Measurements from ENCODE around the gene DEDD.
"Not testable (repeated sequence)": the region's sequence is repeated elsewhere in the genome, so short reads cannot be mapped to it uniquely, and the experiment has no call there.

DEDD gene

DNA sequence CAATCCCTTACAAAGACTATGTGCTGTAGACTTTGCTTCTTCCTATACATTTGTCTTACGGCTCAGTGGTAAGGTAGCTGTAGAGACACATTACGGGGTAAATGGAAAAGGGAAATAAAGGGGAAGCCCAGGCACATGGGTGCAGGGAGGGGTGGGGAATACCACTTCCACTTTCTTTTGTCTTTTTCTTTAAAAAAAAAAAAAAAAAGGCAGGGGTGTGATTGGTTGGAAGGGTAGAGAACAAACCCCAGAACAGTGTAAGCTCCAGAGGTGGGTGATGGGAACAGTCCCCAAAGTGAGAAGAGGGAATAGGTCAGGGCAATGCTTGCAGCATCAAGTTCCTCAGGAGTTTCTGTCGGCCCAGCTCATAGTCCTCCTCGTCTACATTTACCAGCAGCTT, 10.6 kb downstream of the DEDD start:
- no peak for DNase-seq

- no peak for DNase-seq
Observed at GRCh38 chr1:161121042-161121650, 11.3 kb downstream of the DEDD start.

DNA sequence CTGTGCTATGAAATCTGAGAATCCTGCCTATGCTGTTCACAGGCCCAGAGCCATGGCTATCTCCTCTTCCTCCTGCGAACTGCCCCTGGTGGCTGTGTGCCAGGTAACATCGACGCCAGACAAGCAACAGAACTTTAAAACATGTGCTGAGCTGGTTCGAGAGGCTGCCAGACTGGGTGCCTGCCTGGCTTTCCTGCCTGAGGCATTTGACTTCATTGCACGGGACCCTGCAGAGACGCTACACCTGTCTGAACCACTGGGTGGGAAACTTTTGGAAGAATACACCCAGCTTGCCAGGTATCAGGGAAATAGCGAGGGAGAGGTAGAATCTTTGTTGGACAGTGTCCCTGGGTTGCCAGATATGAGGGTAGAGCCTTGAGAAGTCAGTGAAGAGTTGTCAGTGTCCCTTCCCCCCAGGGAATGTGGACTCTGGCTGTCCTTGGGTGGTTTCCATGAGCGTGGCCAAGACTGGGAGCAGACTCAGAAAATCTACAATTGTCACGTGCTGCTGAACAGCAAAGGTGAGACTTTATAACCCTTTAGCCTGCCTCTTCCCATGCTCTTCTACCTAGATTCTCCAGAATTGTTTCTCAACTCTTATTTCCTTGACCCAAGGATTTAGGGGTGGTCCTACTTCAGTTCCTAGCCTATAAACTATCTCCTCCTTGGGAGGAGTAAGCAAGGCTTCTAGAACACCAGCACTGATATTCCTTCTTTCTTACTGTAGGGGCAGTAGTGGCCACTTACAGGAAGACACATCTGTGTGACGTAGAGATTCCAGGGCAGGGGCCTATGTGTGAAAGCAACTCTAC, 13.2 kb downstream of the DEDD start:
- no peak for DNase-seq

DNA sequence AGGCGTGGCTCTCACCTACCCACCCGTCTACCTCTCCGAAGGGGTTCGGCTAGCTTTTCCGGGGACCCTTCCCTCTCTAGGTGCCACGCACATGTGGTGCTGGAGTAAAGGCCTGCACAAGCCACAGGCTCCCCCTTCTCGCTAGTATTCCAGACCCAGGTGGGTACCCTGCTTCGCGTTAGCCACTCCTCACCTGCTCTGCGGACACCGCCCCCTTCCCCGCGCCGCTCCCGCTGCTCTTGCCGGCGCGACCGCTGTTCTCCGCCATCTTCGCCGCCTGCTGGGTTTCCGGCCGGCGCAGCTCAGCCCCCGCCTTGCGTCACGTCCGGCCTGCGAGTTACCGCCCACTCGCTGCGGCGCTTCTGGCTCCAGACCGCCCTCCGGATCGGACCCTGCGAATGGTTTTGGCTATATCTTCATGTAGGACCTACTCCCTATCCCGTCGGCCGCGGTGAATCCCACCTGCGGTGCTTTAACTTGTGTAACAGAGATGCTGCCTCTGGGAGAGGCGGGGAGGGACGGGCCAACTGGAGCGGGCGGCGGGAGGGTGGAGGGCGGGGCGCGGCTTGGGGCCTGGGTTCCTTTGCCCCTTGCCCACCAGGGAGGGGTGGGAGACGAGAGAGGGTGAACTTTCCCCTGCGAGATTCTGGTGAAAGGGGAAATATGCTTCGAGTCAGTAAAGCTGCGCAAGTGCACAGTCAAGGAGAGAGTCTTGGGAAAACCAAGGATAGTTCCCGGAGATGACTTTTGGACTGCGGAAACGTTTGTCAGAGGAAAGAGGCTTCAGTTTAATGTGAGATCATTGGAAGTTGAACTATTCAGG, 14.5 kb downstream of the DEDD start, which contains the start of the genes NIT1 and PFDN2:
Gene NIT1 (plus strand): TSS at position 347 of the 823 bp plus-strand sequence. CDS start 72 bp downstream, at position 419.
Gene PFDN2 (minus strand): TSS at position 279 of the 823 bp plus-strand sequence. CDS start 11 bp downstream, at position 268.
- peak; percentile 6 for DNase-seq

DNA sequence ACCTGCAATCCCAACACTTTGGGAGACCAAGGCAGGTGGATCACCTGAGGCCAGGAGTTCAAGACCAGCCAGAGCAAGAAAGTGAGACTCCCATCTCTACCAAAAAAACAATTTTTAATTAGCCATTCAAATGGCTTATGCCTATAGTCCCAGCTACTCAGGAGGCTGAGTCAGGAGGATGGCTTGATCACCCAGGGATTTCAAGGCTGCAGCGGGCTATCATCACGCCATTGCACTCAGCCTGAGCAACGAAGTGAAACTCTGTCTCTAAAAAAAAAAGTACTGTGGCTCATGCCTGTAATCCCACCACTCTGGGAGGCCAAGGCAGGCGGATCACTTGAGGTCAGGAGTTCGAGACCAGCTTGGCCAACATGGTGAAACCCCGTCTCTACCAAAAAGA, 16.5 kb downstream of the DEDD start:
- DNase-seq, result not testable (repeated sequence)

DNA sequence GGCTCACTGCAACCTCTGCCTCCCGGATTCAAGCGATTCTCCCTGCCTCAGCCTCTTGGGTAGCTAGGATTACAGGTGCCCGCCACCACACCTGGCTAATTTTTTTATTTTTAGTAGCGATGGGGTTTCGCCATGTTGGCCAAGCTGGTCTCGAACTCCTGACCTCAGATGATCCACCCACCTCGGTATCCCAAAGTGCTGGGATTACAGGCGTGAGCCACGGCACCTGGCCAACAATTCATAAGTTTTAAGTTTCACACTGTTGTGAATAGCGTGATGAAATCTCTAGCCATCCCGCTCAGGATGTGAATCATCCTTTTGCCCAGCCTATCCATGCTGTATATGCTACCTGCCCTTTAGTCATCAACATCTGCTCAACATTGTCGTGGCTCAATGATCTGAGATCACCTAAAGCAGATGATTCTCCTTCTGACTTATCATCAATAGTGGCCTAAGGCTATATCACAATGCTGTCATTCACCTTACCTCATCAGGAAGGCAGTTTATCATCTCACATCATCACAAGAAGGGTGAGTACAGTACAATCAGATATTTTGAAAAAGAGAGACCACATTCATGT, 17.2 kb downstream of the DEDD start:
- no peak for DNase-seq

DNA sequence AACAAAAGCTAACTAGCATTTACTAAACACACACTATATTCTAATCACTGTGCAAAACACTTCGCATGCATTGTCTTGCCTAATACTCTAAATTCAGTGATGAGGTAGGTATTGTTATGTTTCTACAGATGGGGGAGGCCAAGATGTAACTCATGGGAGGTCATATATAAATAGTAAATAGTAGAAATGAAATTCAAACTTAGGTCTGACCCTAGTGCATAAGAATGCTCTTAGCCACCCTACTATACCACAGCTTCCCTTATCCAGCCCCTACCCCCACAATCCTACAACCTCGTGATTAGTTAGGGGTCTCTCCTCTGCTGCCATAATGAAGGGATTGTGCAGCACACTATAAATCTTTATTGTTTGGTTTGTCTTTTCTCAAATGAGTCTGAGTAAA, 17.9 kb downstream of the DEDD start:
- DNase-seq, result no peak

- no peak for DNase-seq
Observed at GRCh38 chr1:161113915-161114314, 18.6 kb downstream of the DEDD start.

- no peak for DNase-seq
Observed at GRCh38 chr1:161111527-161111926, 20.9 kb downstream of the DEDD start.

DNA sequence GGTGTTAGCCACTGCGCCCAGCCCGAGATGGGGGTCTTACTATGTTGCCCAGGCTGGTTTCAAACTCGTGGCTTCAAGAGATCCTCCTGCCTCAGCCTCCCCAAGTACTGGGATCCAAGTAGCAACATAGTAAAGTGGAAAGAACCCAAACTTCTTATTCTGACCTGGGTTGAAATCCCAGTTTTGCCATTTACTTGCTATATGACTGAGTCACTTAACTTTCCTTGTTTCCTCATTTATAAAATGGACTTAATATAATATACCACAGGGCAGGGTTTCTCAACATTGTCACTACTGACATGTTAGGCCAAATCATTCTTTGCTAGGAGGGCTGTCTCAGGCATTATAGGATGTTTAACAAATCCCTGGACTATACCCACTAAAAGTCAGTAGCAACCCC, 21.4 kb downstream of the DEDD start:
- no peak for DNase-seq

DNA sequence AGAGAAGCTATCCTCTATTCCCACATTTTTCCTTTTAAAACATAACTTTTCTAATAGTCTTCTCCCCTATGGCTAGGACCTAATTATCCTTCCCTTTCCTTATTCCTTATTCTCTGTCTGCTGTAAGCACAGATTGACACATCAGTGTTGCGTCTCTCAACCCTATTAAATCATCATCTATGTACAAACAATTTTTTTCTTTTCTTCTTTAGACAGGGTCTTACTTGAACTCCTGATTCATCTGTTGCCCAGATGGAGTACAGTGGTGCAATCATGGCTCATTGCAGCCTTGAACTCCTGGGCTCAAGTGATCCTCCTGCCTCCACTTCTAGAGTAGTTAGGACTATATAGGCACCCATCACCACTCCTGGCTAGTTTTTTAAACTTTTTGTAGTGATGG, 26.0 kb downstream of the DEDD start:
- no peak for DNase-seq

DNA sequence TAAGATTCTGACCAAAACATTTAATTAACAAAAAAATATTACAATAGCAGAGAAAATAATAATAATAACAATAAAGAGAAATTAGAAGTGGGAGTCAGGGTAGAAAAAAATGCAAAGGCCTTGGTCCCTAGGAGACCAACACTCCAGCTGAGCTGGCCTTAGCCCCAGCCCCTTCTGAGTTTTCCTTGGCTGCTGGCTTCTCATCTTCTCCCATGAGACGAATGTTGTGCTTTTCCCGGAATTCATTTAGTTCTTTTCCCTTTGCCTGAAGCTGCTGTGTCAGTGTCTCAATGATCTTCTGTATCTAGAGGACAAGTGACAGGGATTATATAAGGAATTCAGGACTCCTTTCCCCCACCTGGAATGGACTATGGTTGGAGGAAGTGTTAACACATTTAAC, 31.9 kb downstream of the DEDD start:
- no peak for DNase-seq

GRCh38 chr1:161099090-161099802, 33.2 kb downstream of the DEDD start:
- no peak for DNase-seq

- peak; percentile 75 for DNase-seq
Observed at GRCh38 chr1:161098210-161099068, 34.0 kb downstream of the DEDD start, which contains the start of gene KLHDC9. KLHDC9 (plus strand) TSS chr1:161098361; CDS start chr1:161098536, 175 bp downstream.

- no peak for DNase-seq
Observed at GRCh38 chr1:161096530-161096929, 35.9 kb downstream of the DEDD start.

DNA sequence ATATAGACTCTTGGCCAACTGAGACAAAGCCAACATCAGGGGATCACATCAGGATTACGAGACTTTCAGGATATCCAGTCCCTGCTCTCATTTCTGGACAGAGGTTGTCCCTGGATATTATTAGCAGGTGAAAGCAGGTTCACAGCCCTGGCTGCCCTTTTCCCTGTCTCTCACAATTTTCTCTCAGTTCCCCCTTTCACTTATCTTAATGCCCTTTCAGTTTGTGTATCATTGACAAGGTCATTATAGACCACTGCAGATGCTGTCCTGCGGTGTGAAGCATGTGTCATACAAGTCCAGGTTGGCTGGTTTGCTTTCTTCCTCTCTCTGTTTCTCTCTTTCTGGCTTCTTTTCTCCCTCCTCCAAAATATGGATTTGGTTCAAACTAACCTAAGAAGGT, 36.5 kb downstream of the DEDD start:
- no peak for DNase-seq

DNA sequence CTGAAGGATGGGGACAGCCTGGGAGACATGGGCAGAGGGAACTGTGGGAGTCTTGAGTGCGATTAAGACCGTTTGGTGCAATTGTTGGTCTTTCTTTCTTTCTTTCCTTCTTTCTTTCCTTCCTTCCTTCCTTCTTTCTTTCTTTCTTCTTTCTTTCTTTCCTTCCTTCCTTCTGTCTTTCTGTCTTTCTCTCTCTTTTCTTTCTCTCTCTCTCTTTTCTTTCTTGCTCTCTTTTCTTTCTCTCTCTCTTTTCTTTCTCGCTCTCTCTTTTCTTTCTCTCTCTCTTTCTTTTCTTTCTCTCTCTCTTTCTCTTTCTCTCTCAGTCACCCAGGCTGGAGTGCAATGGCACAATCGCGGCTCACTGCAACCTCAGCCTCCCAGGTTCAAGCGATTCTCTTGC, 37.2 kb downstream of the DEDD start:
- no peak for DNase-seq

GRCh38 chr1:161094481-161094880, 38.0 kb downstream of the DEDD start:
- DNase-seq, result no peak

DNA sequence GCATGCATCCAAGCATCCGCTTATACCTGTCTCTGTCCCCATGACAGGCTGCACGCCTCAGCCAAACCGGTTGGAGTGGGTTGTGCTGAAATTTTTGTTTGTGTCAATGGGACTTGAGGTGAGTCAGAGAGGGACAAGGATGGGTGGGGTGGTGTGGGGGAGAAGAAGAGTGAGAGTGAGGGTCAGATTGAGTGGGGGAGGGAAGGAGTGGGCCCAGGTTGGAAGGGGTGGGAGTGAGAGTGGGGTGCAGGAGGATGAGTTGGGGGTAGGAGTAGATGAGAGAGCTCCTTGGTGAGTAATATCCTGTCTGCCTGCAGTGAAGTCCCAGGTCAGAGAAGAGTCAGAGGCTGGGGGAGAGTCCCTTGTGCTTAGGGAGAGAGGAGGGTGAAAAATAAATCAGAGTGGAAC, 39.8 kb downstream of the DEDD start:
- no peak for DNase-seq

DNA sequence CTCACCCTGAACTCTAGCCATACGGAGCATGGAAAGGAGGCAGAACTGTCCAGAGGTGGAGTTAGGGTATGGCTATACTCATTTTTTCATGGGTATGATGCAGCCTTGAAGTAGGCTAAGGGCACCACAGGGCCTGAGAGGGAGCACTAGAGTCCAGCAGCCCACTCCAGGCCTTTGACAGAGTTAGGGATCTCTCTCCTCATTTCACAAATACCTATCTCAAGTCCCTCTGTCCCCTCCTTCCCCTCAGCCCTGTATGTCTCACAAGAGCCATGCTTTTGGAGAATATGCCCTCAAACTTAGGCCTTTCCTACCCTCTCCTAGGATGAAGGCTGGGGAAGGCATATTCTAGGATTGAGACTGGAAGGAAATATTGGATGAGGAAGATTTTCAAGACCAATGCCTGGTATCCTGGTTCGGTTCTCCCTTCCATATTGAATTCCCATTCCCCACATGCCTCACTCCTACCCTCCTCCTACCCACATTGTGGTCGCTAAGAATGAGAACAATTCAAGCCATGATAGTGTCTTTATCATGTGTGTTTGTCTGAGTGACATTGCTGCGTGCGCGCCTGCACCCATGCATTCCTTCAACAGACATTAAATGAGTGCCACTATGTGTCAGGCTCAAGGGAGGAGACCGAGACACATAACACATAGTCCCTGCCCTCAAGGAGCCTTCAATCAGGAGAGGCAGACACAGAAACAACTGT, 40.5 kb downstream of the DEDD start:
- DNase-seq, result no peak

DNA sequence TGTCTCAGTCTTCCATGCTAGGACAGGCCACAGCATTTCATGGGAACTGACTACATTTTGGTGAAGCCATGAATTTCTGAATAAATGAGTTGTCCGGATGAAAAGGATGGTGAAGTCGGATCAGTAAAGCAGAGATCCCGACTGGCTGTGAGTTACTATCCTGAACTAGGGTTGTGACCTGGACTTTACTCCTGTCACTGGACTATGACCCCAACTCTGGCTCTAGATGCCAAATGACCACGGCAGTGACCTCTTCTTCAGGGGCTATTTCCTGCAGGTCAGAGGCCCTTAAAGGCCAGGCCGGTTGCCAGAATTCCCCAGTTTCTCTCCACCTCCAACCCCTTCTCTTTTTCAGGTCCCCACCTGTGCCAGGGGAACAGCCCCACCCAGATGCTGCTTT, 41.4 kb downstream of the DEDD start:
- DNase-seq, result no peak
